Femur (tissue), 1 donor: ENCODE results near the gene TMEM207.

Experiments used
- DNase-seq: peaks from one replicate; pipeline ENCODE4 v3.0.0-alpha.2; 2017

Gene TMEM207

GRCh38 chr3:190382082-190382481, 67.6 kb downstream of the TMEM207 start:
- DNase-seq: no peak

GRCh38 chr3:190381441-190381840, 68.3 kb downstream of the TMEM207 start:
- no peak for DNase-seq

GRCh38 chr3:190380184-190380583, 69.5 kb downstream of the TMEM207 start:
- DNase-seq: no peak
